ENCODE measurements around the gene HRH1.

Gene HRH1

DNA sequence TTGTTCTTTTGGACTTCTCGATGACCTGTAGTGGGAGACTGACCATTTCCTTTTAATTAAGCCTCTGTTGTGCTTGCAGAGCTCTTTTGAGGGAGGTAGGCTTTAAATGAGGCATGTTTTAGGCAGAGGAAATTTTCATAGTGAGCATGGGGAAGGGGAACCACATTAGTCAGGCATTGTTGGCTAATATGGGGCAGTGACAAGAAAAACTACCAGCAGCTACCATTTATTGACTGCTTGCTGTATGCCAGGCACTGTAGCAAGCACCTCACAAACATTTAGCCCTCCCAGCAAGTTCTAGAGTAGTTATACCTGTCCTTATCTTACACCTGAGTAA is 128.8 kb downstream of the HRH1 start:
- DNase-seq (ENCODE audit: low read depth), result no peak

DNA sequence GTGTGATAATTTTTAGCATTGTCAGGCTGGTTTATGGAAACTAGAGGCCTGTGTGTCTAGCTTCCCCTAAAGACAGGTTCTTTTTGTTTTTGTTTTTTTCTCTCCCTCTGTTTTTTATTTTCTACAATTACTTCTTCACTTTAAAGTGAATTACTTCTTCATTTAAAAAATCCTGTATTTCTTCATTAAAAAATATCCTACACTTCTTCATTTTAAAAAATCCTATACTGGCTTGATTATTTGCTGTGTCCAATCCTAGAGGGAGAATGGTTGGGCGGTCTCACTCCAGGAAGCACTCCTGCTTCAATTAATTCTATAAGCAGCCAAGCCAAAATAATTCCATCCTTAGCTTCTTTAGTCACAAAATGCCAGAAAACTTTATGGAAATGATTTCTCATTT is 129.7 kb downstream of the HRH1 start:
- no peak for DNase-seq (ENCODE audit: low read depth)

DNA sequence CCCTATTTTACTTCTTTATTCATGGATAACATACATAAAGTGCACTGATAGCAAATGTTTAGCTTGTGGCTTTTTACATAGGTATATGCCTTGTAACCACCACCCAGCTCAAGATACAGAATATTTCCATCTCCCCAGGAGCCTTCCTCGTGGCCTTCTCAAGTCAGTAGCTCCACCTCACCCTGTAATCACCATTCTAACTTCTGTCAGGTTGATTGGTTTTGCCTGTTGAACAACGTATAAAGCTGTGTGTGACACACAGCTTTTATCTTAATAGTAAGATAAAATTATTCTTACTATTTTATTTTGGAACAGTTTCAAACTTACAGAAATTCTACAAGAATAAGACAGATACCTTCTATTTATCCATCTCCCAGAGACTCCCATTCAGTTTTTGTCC is 131.2 kb downstream of the HRH1 start:
- DNase-seq (ENCODE audit: low read depth), result no peak

DNA sequence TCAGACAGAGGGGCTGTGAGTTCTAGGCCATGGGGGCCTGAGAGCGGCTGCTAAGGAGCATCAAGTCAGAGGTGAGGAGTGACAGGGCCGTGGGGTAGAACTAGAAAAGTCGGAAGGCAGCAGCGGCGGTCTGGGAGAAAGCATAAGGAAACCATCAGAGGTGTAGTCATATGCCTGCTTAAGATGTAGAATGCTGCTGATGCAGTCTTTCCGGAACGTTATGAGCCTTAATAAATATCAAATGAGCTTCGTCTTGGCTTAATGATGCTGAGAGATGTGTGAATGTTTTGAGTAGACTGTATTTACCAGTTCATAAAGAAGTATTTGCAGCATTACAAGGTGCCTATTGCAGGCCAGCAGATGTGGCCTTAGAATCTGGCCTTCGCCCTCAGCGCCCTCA is 133.1 kb downstream of the HRH1 start:
- no peak for DNase-seq (ENCODE audit: low read depth)

DNA sequence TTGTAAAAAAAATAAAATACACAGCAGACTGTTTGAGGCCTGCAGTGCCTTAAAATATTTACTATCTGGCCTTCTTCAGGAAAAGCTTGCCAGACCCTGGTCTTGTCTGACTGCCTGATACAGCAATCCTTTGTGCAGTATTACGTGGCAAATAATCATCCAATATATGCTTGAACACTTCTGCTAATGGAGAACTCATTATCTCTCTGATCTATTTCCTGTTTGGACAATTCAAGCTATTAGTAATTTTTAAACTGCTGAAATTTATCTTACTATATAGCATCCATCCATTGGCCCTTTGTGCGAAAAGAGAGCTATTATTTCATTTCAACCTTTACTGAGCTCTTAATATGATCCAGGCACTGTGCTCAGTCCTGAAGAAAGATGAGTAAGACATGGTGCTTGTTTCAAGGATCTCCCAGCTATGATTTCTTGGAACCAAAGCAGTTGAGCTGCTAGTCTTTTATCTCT is 133.8 kb downstream of the HRH1 start:
- DNase-seq (ENCODE audit: low read depth), result no peak

DNA sequence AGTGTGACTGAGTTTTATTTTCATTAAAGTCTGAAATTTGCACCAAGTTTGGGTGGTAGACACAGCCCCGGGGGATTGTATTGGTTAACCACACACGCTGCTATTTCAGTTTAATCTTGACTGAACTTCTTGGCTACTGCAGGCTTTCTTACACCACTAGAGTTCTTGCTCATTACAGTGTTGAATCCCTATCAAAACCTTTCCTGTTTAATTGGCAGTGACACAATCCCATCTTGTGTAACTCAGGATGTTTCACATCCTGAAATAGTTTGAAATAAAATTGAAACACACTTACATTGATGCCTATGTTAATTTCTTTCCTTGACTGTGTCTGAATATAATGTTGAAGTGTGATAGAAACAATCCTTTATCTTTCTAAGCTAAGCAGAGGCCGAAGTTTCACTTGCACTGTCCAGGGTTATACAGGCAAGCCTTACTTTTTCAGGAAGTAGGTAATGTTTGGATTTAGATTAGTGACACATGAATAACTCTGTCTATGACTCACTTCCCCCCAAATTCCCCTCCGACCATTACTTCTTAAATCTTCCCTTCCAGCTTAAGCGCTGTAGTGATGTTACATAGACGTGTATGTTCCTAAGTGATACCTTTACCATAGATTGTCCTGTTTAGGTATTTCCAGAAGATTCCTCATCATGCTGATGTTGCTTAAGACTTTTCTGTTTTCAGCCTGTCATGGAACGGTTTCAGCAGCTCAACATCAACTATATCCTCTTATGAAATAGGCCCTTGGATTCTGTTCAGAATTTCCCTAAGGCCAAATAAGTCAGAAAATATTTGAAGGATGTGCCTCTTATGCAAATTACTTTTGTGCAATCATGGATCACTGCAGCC is 134.7 kb downstream of the HRH1 start:
- peak; percentile 75 for DNase-seq (ENCODE audit: low read depth)

DNA sequence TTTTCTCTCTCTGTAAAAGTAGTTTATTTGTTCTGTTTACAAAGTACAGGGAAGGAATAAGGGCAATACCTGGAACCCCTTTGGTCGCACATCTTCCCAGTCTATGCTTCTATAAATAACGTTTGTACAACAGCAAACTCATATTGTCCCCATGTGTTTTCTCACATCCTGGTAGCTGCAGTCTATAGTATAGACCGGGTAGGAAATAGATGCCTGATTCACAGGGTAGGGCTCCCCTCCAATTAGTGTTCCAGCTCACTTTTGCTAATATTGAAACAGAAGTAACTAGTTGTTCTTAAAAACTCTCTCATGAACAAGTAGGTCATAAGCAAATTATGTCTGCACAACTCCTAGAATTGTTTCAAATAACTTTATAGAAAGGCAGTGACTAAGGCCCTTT is 135.6 kb downstream of the HRH1 start:
- no peak for DNase-seq (ENCODE audit: low read depth)

DNA sequence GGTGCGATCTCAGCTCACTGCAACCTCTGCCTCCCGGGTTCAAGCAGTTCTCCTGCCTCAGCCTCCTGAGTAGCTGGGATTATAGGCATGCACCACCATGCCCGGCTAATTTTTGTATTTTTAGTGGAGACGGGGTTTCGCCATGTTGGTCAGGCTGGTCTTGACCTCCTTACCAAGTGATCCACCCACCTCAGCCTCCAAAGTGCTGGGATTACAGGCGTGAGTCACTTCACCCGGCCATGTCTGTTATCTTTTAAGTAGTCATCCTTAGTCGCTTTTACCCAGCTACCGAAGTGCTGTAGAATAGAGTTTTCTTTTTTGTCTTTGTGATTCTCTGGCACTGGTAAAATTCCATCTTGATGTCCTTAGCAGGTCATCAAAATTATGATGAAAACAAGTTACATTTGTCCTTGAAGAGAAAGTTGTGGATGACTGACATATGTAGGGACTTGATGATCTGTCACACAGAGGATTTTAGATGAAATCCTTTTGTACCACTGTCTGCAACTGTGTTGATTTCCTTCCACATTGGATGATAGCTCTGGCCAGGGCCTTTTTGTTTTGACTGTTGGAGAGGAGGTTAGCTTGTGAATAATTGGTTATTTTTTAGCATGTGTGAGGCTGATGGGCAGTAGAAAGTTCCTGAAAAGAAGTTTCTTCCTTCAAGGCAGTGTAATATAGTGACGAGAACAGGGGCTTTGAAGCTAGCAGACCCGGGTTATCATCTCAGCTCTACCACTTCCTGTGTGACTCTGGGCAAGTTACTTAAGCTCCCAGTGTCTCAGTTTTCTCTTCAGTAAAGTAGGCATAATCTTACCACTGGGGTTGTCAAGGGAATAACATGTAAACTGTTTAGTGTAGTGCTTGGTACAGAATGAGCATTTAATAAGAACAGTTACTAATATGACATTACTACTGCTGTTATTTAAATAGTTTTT is 136.7 kb downstream of the HRH1 start:
- DNase-seq (ENCODE audit: low read depth), result peak; percentile 41

DNA sequence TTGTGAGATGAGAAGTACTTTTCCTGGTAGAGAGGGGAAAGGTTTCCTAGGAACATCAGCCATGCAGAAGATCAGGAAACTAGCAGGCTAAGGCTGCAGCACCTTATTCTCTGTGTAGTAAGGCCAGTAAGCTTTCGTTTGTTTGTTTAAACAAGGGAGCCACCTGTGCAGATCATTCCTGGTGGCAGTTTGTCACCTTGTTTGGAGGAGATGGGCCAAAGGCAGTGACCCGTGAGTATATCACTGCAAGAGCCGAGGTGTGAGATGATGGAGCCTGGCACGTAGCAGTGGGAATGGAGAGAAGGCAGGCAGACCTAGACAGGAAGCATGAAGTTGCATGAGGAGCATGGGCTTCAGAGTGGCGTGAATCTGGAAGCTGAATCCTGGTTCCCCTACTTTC is 137.5 kb downstream of the HRH1 start:
- DNase-seq (ENCODE audit: low read depth), result no peak

DNA sequence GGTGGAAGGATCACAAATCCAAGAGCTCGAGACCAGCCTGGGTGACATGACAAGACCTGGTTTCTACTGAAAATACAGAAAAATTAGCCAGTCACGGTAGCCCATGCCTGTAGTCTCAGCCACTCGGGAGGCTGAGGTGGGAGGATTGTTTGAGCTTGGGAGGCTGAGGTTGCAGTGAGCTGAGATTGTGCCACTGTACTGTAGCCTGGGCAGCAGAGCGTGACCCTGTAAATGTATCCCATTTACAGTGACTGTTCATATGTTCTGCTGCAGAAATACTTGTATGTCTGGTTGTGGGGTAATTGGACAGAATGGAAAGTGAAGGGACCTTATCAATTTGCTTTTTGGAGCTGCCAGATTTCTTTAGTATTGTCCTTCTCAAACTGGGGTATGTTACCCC is 142.8 kb downstream of the HRH1 start:
- no peak for DNase-seq (ENCODE audit: low read depth)

DNA sequence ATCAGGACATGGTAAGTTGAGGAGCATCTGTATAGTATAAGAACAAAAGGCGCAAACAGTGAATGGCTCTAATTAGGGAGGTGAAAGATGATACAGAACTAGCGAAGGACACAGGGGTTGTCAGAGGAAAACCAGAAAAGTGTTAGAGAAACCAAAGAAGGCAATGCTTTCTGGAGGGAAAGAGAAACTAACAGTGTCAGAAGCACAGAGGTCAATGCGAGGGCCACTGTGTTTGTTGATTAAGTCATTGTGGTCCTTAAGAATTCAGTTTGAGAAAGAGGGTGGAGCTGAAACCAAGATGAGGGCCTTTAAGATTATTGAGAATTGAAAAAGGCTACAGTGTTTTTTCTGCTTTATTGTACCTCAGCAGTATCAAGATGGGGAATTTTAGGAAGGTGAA is 146.7 kb downstream of the HRH1 start:
- DNase-seq (ENCODE audit: low read depth), result no peak

DNA sequence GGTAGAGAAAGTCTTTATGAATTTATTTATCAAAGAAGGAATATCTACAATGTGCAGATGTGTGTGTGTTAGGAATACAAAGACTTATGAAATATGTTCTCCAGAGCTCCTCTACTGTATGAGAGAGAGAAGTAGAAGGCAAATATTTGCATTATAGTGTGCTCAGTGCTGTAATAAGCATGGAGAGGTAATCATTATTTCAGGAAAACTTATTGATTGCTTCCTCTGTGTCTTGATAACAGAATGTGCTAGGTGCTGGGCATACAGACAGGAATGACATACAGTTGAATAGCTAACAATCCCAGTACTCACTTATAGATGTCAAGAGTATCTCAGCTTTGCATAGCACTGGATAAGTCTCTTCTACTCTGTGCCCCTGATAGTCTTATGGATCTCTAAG is 148.2 kb downstream of the HRH1 start:
- DNase-seq (ENCODE audit: low read depth), result no peak

DNA sequence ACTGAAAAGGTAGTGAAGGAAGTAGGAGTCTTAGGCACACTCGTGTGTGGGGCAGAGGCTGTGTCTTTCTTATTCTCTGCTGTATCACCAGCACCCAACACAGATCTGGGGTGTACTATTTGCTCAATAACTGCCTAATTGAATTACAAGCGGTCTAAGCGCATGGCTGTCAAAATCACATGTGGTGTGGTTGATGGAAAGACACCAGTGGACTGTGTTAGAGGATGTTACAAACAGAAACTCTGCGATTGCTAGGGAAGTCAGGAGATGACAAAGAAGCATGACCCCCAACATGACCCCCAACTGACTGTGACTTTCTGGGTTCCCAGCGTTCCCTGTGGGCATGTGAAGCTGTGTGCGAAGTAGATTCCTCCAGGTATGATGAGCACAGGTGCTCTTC is 149.9 kb downstream of the HRH1 start:
- DNase-seq (ENCODE audit: low read depth), result no peak

DNA sequence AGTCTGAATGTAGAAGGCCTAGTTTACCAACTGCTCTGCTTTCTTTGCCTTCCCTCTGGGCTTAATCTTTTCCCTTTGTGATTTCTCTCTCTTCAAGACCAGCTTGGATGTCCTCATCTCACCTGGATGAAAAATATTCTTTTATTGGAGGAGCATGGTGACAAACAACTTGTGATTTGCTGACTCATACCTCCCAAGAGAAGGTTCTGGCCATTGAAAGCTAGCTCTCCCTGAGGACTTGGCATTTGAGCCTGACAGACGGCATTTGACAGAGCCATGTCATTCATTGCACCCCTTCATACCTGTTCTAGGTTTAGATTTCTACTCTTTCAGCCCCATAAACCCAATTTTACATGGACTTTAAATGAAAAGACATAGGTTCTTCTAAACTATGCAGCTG is 151.2 kb downstream of the HRH1 start:
- no peak for DNase-seq (ENCODE audit: low read depth)

DNA sequence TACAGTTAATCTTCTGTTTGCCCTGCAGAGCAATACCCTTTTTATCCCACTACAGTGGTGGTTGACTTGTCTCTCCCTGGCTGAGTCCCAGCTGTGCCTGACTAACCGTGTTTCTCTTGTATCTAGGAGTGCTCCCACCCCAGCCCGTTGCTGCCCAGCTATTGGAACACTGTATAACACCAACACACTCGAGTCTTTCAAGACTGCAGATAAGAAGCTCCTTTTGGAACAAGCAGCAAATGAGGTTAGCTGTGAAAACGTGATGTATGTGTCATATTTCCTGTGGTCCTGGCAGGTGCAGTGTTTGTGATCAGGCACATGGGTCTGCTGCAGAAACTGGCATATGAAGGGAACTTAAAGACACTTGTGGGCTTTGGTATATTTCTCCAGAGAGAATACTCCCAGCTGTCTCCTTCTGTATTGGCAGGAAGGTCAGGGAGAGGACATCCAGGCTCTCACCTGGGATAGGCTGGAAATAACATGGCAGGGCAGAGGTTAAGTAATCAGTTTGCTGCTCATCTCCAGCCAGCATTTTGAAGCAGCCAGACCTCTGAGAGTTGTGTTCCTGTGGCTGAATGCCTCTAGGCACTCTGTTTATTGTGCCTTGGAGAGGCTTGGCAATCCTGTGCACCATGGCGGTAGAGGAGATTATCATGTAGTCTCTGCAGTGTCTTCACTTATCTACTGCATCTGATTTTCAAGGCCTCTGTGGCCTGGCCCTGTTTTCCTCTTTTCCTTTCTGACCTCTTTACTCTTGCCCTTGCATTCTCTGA is 152.7 kb downstream of the HRH1 start:
- no peak for DNase-seq (ENCODE audit: low read depth)

DNA sequence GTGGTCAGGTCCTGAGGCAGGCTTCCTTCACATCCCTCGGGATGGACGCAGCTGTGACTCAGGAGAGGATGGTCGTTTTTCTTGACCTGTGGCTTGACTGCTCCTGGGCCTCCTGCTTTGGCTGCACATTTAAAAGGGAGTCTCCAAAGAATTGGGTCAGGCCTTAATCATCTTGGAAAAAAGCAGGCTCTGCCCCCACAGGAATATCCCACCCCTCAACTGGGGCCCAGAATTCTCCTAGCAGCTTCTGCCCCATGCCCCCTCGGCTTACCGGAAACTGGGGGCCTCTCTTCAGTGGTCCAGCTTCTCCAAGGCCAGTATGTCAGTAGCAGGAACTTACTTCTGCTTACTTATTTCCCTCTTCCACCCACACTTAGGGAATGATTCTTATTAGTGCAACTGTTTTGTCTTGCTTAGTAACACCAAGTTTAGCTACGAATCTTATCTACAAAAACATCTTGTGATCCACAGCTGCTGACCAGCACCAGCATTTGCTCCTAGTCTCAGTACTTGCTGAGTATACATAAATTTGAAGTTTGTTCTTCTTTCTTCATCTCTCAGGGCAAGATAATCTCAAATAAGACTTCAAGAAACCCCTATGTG is 153.6 kb downstream of the HRH1 start:
- no peak for DNase-seq (ENCODE audit: low read depth)

DNA sequence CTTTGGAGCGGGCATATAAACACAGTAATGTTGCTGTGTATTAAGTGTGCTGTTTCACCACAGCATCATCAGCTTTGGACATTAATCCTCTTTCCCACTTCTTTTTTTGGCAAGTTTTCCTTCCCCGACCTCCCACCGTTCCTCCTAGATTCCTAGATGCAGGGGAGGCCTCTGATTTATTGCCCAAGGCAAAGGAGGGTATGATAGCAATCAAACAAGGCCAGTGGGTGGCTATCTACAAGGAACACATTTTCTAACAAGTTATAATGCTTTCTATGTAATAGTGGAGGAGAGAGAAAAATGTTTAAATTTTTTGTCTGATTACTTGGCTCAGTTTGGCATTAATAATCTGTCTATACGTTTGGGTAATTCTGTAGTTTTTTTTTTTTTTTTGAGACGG is 156.0 kb downstream of the HRH1 start:
- DNase-seq (ENCODE audit: low read depth), result no peak

DNA sequence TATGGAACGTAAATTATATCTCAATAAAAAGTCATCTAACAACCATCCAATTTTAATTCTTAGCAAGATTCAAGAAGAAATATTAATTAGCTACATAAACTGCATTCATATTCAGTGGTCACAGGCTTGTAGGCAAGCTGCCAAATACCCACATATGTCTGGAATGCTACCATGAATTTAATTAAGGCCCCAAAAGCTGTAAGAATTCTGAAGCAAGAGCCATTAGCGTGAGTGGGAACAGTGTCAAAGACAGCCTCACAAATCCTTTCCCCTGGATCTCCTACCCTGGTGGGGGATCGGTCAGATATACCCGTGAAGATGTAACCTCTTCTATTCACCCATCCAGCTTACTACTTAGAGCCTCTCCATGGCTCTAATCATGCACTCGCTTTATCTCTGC is 157.9 kb downstream of the HRH1 start:
- no peak for DNase-seq (ENCODE audit: low read depth)

All from stromal cell of bone marrow (primary cell).